Activated T-helper 17 cell treated with anti-CD3 and anti-CD28 coated beads, Interleukin-2, amount 50 U/mL, for 72 hours (primary cell): Measurements from ENCODE around the gene AGPS. TPM values are rescaled to one million over a fixed set of nuclear protein-coding genes. Genes with fewer than 3 reads are reported as not detected.
"Not testable (repeated sequence)": the region's sequence is repeated elsewhere in the genome, so short reads cannot be mapped to it uniquely, and the experiment has no call there.

Experiments
- ATAC-seq: fragments of 150-1000 bp; cut with Tn5 transposase; replicated peaks from 2 replicates; pipeline ENCODE4 v1.10.0; 2021; ENCODE audit warnings: mild to moderate bottlenecking, moderate library complexity
- H3K27ac Mint-ChIP-seq: one replicate; pipeline ENCODE4 v1.8.0; 2022; ENCODE audit warnings: mixed read lengths
- H3K27me3 Mint-ChIP-seq: one replicate; pipeline ENCODE4 v1.8.0; 2022; ENCODE audit warnings: mixed read lengths
- H3K36me3 Mint-ChIP-seq: one replicate; pipeline ENCODE4 v1.8.0; 2022; ENCODE audit warnings: low read depth, mild to moderate bottlenecking, mixed read lengths
- H3K4me1 Mint-ChIP-seq: one replicate; pipeline ENCODE4 v1.8.0; 2022; ENCODE audit warnings: mixed read lengths
- H3K4me3 Mint-ChIP-seq: one replicate; pipeline ENCODE4 v1.8.0; 2022; ENCODE audit warnings: mild to moderate bottlenecking, mixed read lengths
- H3K9me3 Mint-ChIP-seq: one replicate; pipeline ENCODE4 v1.8.0; 2022; ENCODE audit warnings: mixed read lengths
- total RNA-seq, 2 donors: library from RNA; stranded (reverse); gene quantifications; one replicate each; pipeline ENCODE4 v1.2.3, GENCODE V29; 2022

The AGPS gene
- total RNA-seq, 2 donors from 2014 or later: 31.4 to 70.0 TPM

DNA sequence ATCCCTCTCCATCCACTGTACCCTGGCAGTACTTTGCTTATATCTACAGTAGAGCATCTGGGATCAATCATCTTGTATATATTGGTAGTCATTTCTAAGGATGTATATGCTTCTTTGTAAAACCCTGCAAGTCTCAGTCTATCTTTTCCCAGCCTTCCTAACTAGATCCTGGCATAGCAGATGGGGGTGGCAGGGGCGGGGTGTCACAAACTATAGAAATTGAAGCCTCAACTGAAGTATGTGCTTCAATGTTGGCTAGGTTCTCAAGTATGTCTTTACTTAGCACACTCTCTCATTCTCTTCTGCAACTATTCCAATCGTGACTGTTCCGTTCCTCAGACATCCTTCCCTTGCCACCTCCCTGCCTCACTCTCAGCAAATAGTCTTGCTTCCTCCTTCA lies 30.1 kb upstream of the AGPS start:
- ATAC-seq: no peak
- Mint-ChIP-seq H3K4me3 (no peak overlapping the region), H3K9me3 (no peaks in the 10 kb centered on the region), H3K4me1 (no peaks in the 10 kb centered on the region), H3K27me3 (no peaks in the 10 kb centered on the region), H3K36me3 (no peaks in the 10 kb centered on the region), H3K27ac (no peak overlapping the region)

DNA sequence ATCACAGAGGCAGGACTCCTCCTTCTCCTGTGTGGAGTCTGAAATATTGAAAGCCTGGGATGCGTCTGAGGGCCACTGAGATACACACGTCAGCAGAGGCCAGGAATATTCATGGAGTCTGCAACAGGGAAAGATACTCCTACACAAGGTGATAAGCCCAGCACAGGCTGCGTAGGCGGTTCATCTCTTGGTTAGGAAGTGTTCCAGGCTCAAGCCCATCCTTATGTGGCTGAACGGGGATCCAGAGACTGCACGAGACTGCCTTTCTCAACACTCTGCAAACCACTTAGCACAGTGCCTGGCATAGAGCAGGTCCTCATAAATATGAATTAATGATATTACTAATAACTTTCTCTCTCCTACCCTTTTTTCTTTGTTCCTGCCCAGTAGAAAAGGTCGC lies 29.2 kb upstream of the AGPS start:
- ATAC-seq: no peak
- no peak overlapping the region for H3K4me3 Mint-ChIP-seq
- no peaks in the 10 kb centered on the region for H3K27me3 Mint-ChIP-seq
- H3K4me1 Mint-ChIP-seq: no peaks in the 10 kb centered on the region
- no peaks in the 10 kb centered on the region for H3K36me3 Mint-ChIP-seq
- H3K27ac Mint-ChIP-seq: no peak overlapping the region
- H3K9me3 Mint-ChIP-seq: no peaks in the 10 kb centered on the region

DNA sequence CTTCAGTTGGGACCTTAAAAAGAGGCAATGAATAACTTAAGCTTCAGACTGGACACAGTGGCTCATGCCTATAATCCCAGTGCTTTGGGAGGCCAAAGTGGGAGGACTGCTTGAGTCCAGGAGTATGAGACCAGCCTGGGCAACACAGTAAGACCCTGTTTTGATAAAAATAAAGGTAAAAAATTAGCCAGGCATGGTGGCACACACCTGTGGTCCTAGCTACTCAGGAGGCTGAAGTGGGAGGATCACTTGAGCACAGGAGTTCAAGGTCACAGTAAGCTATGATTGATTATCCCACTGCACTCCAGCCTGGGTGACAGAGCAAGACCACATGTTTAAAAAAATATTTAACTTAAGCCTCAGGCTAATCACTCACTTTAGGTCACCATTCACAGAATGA lies 26.8 kb upstream of the AGPS start:
- ATAC-seq, H3K27ac Mint-ChIP-seq, H3K4me1 Mint-ChIP-seq, H3K36me3 Mint-ChIP-seq, H3K4me3 Mint-ChIP-seq, H3K27me3 Mint-ChIP-seq: not testable (repeated sequence)
- H3K9me3 Mint-ChIP-seq: peaks cover 11% of the 10 kb centered on the region

GRCh38 chr2:177368023-177368422 lies 24.6 kb upstream of the AGPS start:
- H3K4me3 Mint-ChIP-seq, H3K36me3 Mint-ChIP-seq, ATAC-seq, H3K27me3 Mint-ChIP-seq, H3K4me1 Mint-ChIP-seq, H3K27ac Mint-ChIP-seq: not testable (repeated sequence)
- peaks cover 26% of the 10 kb centered on the region for H3K9me3 Mint-ChIP-seq

- Mint-ChIP-seq H3K36me3 (peaks cover 21% of the 10 kb centered on the region), H3K4me1 (peaks cover 6% of the 10 kb centered on the region), H3K27ac (no peak overlapping the region), H3K4me3 (no peak overlapping the region), H3K9me3 (no peaks in the 10 kb centered on the region), H3K27me3 (no peaks in the 10 kb centered on the region)
- ATAC-seq: no peak
Measured at GRCh38 chr2:177379354-177379753, 13.2 kb upstream of the AGPS start.

GRCh38 chr2:177380181-177380580 lies 12.4 kb upstream of the AGPS start:
- no peaks in the 10 kb centered on the region for H3K27me3 Mint-ChIP-seq
- peaks cover 6% of the 10 kb centered on the region for H3K4me1 Mint-ChIP-seq
- ATAC-seq: no peak
- H3K4me3 Mint-ChIP-seq: no peak overlapping the region
- no peak overlapping the region for H3K27ac Mint-ChIP-seq
- no peaks in the 10 kb centered on the region for H3K9me3 Mint-ChIP-seq
- peaks cover 22% of the 10 kb centered on the region for H3K36me3 Mint-ChIP-seq

- Mint-ChIP-seq H3K4me1 (peaks cover 6% of the 10 kb centered on the region), H3K27ac (no peak overlapping the region), H3K27me3 (no peaks in the 10 kb centered on the region), H3K36me3 (peaks cover 22% of the 10 kb centered on the region), H3K9me3 (no peaks in the 10 kb centered on the region), H3K4me3 (no peak overlapping the region)
- ATAC-seq: no peak
Measured at GRCh38 chr2:177383935-177384334, 8.6 kb upstream of the AGPS start.

- ATAC-seq: no peak
- Mint-ChIP-seq H3K4me1 (peaks cover 11% of the 10 kb centered on the region), H3K27ac (no peak overlapping the region), H3K36me3 (peaks cover 19% of the 10 kb centered on the region), H3K4me3 (no peak overlapping the region), H3K9me3 (no peaks in the 10 kb centered on the region), H3K27me3 (no peaks in the 10 kb centered on the region)
Measured at GRCh38 chr2:177385151-177385550, 7.4 kb upstream of the AGPS start.

DNA sequence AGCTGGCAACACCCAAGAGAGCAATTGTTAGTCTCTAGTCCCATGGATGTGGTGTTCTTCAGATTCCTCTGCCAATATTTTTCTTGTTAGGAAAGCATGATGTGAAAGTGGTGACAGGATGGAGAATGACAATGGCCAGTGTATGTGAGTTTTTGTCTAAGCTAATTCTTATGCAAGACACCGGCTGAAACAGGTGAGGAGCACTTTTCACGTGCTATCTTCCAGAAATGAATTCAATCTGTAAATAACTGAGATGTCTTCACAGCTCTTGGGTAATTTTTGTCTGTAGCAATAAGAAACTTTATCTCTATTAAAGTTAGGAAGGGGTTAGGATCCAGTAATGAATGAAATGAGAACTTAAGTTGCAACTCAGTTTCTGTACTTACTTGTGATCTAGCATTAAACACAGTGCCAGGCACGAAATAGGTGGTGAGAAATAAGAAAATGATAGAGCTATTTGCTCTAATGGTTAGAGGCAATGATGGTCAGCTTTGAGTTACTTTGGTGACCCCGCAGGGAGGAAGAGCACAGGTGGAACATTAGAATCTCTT lies 676 bp upstream of the AGPS start:
- H3K36me3 Mint-ChIP-seq: peaks cover 19% of the 10 kb centered on the region
- H3K4me3 Mint-ChIP-seq: peak overlapping the region; percentile 95
- H3K4me1 Mint-ChIP-seq: peaks cover 34% of the 10 kb centered on the region
- no peak for ATAC-seq
- no peaks in the 10 kb centered on the region for H3K9me3 Mint-ChIP-seq
- H3K27ac Mint-ChIP-seq: peak overlapping the region; percentile 92
- H3K27me3 Mint-ChIP-seq: no peaks in the 10 kb centered on the region

DNA sequence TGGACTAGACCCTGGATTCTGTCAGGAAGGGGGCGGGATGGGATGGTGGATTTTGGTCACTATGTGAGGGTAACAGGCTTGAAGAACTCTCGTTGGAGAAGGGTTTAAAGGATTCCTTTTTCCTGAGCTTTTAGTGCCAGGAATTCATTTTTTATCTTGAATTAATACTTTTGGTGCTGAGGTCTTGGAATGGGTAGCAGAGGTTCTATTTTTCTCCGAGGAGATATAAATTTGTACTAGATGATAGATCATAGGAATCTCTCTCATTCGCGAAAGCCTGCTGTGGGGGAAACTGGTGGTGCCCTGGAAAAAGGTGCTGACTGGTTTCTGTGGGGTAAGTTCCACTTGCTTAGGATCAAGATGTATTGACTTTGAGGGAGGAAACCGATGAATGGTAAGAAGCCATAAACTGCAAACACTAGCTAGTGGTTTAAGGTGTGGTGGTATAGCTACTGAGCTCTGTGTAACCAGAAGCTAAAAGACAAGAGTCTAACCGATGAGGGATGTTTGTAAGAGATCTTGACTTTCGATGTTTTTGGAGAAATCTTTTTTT lies 706 bp downstream of the AGPS start:
- Mint-ChIP-seq H3K27ac (peak overlapping the region; percentile 92), H3K4me1 (peaks cover 41% of the 10 kb centered on the region), H3K9me3 (no peaks in the 10 kb centered on the region), H3K4me3 (peak overlapping the region; percentile 95), H3K36me3 (peaks cover 32% of the 10 kb centered on the region), H3K27me3 (no peaks in the 10 kb centered on the region)
- ATAC-seq: peak; percentile 47

DNA sequence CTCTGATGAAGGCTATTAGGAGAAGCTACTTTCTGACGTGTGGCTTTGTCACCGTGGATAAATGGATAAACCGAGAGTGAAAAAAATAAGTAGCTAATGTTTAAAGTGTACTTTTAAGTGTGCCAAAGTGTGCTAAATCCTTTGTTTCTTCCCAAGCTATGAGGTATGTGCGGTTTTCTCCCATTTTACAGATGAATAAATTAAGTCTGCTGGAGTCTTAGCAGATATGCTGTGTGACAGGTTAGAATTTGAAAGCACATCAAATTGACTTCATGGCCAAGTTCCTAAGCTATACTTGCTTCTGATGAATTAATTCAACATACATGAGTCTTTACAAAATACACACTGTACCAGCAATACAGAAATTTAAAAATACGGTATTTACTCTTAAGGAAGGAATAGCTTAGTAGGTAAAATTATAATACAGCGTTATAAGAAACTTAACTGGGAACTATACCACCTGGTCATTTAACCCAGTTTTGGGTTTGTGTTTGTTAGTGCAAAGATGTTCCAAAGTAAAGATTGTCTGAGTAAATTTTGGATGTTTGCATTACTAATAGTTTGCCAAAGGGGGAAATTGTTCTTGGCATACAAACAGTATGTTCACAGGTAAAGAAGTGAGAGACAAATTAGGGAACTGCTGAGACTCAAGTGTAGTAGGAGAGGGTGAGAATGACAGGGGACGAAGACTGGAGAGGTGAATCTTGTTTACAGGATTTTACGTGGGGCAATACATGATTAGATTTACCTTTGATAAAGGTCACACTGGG lies 1.4 kb downstream of the AGPS start:
- Mint-ChIP-seq H3K27ac (peak overlapping the region; percentile 92), H3K4me1 (peaks cover 41% of the 10 kb centered on the region), H3K4me3 (peak overlapping the region; percentile 95), H3K27me3 (no peaks in the 10 kb centered on the region), H3K9me3 (no peaks in the 10 kb centered on the region), H3K36me3 (peaks cover 32% of the 10 kb centered on the region)
- no peak for ATAC-seq

DNA sequence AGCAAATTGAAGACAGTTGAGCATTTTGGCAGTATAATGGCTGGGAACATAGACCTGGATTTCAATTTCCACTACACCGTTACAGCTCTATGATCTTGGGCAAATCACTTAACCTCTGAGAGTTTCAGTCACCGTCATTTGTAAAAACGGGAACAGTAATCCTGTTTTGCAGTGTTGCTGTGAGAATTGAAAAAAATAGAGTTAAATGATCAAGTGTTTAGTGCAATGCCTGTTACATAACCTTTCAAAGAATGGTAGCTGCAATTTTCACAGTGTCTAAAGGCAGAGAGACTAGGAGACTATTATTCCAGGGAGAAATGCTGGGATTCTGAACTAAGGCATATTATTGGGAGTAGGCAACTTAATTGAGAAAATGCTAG lies 2.0 kb downstream of the AGPS start:
- no peak for ATAC-seq
- Mint-ChIP-seq H3K27ac (no peak overlapping the region), H3K4me3 (peak overlapping the region; percentile 95), H3K36me3 (peaks cover 32% of the 10 kb centered on the region), H3K27me3 (no peaks in the 10 kb centered on the region), H3K4me1 (peaks cover 41% of the 10 kb centered on the region), H3K9me3 (no peaks in the 10 kb centered on the region)

GRCh38 chr2:177395351-177396065 lies 2.9 kb downstream of the AGPS start:
- Mint-ChIP-seq H3K27me3 (no peaks in the 10 kb centered on the region), H3K36me3 (peaks cover 32% of the 10 kb centered on the region), H3K4me1 (peaks cover 33% of the 10 kb centered on the region), H3K9me3 (no peaks in the 10 kb centered on the region), H3K27ac (no peak overlapping the region), H3K4me3 (peak overlapping the region; percentile 95)
- ATAC-seq: no peak

DNA sequence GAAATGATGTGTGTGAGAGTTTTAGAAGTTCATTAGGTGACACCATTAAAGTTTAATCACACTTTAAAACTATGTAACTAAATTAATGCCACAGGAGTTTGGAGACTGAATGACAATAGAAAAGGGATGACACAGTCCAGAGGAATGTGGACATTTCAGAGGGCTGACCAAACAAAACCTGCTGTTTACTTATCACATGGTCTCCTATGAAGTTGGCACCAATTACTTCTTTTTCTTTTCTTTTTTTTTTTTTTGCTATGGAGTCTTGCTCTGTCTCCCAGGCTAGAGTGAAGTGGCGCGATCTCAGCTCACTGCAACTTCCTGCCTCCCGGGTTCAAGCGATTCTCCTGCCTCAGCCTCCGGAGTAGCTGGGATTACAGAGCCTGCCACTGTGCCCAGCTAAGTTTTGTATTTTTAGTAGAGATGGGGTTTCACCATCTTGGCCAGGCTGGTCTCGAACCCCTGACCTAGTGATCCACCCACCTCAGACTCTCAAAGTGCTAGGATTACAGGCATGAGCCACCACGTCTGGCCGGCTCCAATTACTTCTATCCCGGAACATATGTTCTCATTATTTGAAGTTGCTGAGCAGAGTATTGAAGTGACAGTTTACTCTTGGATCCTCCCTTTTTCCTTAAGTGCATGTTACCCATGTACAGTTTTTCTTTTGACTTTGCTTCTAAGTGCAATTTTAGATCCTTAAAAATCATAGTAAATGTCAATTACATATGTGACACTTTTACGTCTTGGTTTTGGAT lies 4.3 kb downstream of the AGPS start:
- ATAC-seq: no peak
- H3K27me3 Mint-ChIP-seq: no peaks in the 10 kb centered on the region

More for the DNA sequence above, 4.3 kb downstream of the AGPS start:
- Mint-ChIP-seq H3K4me1 (peaks cover 31% of the 10 kb centered on the region), H3K4me3 (peak overlapping the region; percentile 52), H3K36me3 (peaks cover 30% of the 10 kb centered on the region), H3K9me3 (no peaks in the 10 kb centered on the region), H3K27ac (peak overlapping the region; percentile 64)
